Measurements from ENCODE around the gene CETN3.
A peak's percentile ranks its signal among the peaks of the same experiment; 100 is the strongest.

Gene CETN3

GRCh38 chr5:90424245-90424644 lies 14.7 kb upstream of the CETN3 start:
- no peak for TF ChIP-seq CTCF (conservative IDR thresholded peaks at IDR 0.05; ENCODE audit: low read length)
- H3K4me3 ChIP-seq (ENCODE audit: low read length) = no peak overlapping the region
- no peak for DNase-seq (ENCODE audit: low read depth)

GRCh38 chr5:90421136-90421535 lies 11.6 kb upstream of the CETN3 start:
- peak; percentile 7 for DNase-seq (ENCODE audit: low read depth)
- peak; percentile 26; the same call in 1 of the 2 replicates for TF ChIP-seq CTCF (conservative IDR thresholded peaks at IDR 0.05; ENCODE audit: low read length)
- no peak overlapping the region for H3K4me3 ChIP-seq (ENCODE audit: low read length)

GRCh38 chr5:90418214-90418613 lies 8.7 kb upstream of the CETN3 start:
- TF ChIP-seq CTCF (conservative IDR thresholded peaks at IDR 0.05; ENCODE audit: low read length) = no peak
- no peak for DNase-seq (ENCODE audit: low read depth)
- H3K4me3 ChIP-seq (ENCODE audit: low read length) = no peak overlapping the region

GRCh38 chr5:90410178-90410762 lies 714 bp upstream of the CETN3 start:
- DNase-seq (ENCODE audit: low read depth) = peak; percentile 9
- H3K4me3 ChIP-seq (ENCODE audit: low read length) = peak overlapping the region; percentile 85
- TF ChIP-seq CTCF (conservative IDR thresholded peaks at IDR 0.05; ENCODE audit: low read length) = no peak

- TF ChIP-seq CTCF (conservative IDR thresholded peaks at IDR 0.05; ENCODE audit: low read length) = no peak
- H3K4me3 ChIP-seq (ENCODE audit: low read length) = peak overlapping the region; percentile 87
- DNase-seq (ENCODE audit: low read depth) = no peak
These were observed 812 bp downstream of the CETN3 start for GRCh38 chr5:90408571-90409317.

GRCh38 chr5:90406466-90406865 lies 3.1 kb downstream of the CETN3 start:
- DNase-seq (ENCODE audit: low read depth) = no peak
- no peak for TF ChIP-seq CTCF (conservative IDR thresholded peaks at IDR 0.05; ENCODE audit: low read length)
- H3K4me3 ChIP-seq (ENCODE audit: low read length) = no peak overlapping the region

All from AG10803 (cell line).